Gastroesophageal sphincter (tissue), 3 donors: Measurements from ENCODE around the gene MYO18B.

Experiments
- CTCF ChIP-seq, 4 experiments: fragments of 200-600 bp in 2 of 4; fragments of 450-650 bp in 2 of 4; sonication (generic) in 1 of 4; IDR thresholded peaks; one replicate each; pipeline ENCODE4 v1.5.1; 2017 to 2019; ENCODE audit warnings: antibody characterized with exemption in 4 of 4, mild to moderate bottlenecking in 2 of 4, moderate library complexity in 2 of 4
- POLR2AphosphoS5 ChIP-seq: sonication (generic); formaldehyde crosslinking; IDR thresholded peaks from one replicate; pipeline ENCODE4 v1.6.1; 2017; ENCODE audit warnings: antibody characterized with exemption

GRCh38 chr22:25969286-25969685 is 227.3 kb downstream of the MYO18B start:
- TF ChIP-seq CTCF (IDR thresholded peaks at IDR 0.05) (no peak), POLR2AphosphoS5 (no peak)
